DOHH2 (cell line): ENCODE measurements around the gene HLA-DOA.
A peak's percentile ranks its signal among the peaks of the same experiment; 100 is the strongest.

Source experiments
- H3F3A ChIP-seq: fragments of 200-600 bp; sonication (generic), shearing (Covaris generic); 2 replicates; pipeline ENCODE4 v1.6.0; 2016; ENCODE audit warnings: antibody characterized with exemption, mild to moderate bottlenecking; ENCODE audit not compliant: control insufficient read depth, insufficient read depth
- H3K27ac ChIP-seq: fragments of 200-600 bp; sonication (generic); 2 replicates; pipeline ENCODE4 v1.5.1; 2014; ENCODE audit warnings: low read depth, mild to moderate bottlenecking, low read length, moderate library complexity
- H3K27me3 ChIP-seq: fragments of 200-600 bp; sonication (generic); 2 replicates; pipeline ENCODE4 v1.6.1; 2014; ENCODE audit warnings: mild to moderate bottlenecking, low read length, mixed read lengths; ENCODE audit not compliant: control insufficient read depth
- H3K36me3 ChIP-seq: fragments of 200-600 bp; sonication (generic); 2 replicates; pipeline ENCODE4 v1.6.1; 2014; ENCODE audit warnings: mild to moderate bottlenecking, low read length, moderate library complexity, mixed read lengths; ENCODE audit not compliant: control insufficient read depth
- H3K4me1 ChIP-seq: fragments of 200-600 bp; sonication (generic); 2 replicates; pipeline ENCODE4 v1.6.1; 2014; ENCODE audit warnings: mild to moderate bottlenecking, low read length, mixed read lengths; ENCODE audit not compliant: control insufficient read depth
- H3K4me2 ChIP-seq: fragments of 200-600 bp; sonication (generic); 2 replicates; pipeline ENCODE4 v1.6.0; 2014; ENCODE audit warnings: mild to moderate bottlenecking, low read length, moderate library complexity
- H3K4me3 ChIP-seq: fragments of 200-600 bp; sonication (generic); 2 replicates; pipeline ENCODE4 v1.5.1; 2014; ENCODE audit warnings: mild to moderate bottlenecking, low read length, mixed read lengths
- H3K79me2 ChIP-seq: fragments of 200-600 bp; sonication (generic); 2 replicates; pipeline ENCODE4 v1.6.1; 2014; ENCODE audit warnings: mild to moderate bottlenecking, low read length, mixed read lengths; ENCODE audit not compliant: control insufficient read depth
- H3K9me2 ChIP-seq: fragments of 200-600 bp; sonication (generic); replicated peaks from 2 replicates; pipeline ENCODE4 v1.6.1; 2014; ENCODE audit warnings: mild to moderate bottlenecking, low read length, mixed read lengths; ENCODE audit not compliant: control insufficient read depth
- H3K9me3 ChIP-seq: fragments of 200-600 bp; sonication (generic); 2 replicates; pipeline ENCODE4 v1.6.1; 2014; ENCODE audit warnings: antibody characterized with exemption, low read length, mixed read lengths; ENCODE audit not compliant: control insufficient read depth, insufficient read depth
- H4K20me1 ChIP-seq: fragments of 200-600 bp; sonication (generic); 2 replicates; pipeline ENCODE4 v1.6.0; 2014; ENCODE audit warnings: low read depth, mild to moderate bottlenecking, antibody characterized with exemption, low read length, moderate library complexity; ENCODE audit not compliant: control insufficient read depth, insufficient read depth
- EZH2phosphoT487 ChIP-seq: fragments of 200-600 bp; sonication (generic); IDR thresholded peaks from 2 replicates; pipeline ENCODE4 v1.6.1; 2017; ENCODE audit warnings: borderline replicate concordance, mild to moderate bottlenecking, antibody characterized with exemption, low read length, moderate library complexity, mixed read lengths
- TF ChIP-seq, protein P1 (sequence below): fragments of 200-600 bp; sonication (generic); IDR thresholded peaks from one replicate; pipeline ENCODE4 v1.5.1; 2014; ENCODE audit warnings: antibody characterized with exemption, mild to moderate bottlenecking, low read depth, low read length; ENCODE audit not compliant: poor library complexity, severe bottlenecking

The HLA-DOA gene

DNA sequence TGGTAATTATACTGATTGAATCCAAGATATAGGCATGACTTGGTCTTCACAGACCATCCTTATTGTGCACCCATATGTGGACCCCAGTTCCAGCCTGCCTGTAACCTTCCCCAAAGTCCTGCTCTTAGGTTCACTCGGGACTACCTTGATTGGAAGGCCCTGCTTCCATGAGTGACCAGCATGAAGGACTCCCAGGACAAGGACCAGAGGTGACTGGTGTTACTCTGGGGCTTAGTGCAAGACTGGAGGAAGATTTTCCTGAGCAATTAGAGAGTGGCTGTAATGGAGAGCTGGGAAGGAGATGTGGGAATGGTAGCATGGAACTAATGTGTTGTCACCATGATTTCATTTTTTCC, 25.9 kb downstream of the HLA-DOA start:
- Histone ChIP-seq H3K4me1 (peaks cover 42% of the 10 kb centered on the region), H3K27ac (peak overlapping the region; percentile 44), H3K4me3 (no peak overlapping the region), H3K9me3 (no peaks in the 10 kb centered on the region), H3F3A (peaks cover 62% of the 10 kb centered on the region), H3K9me2 (no peaks in the 10 kb centered on the region), H3K36me3 (peaks cover 49% of the 10 kb centered on the region), H3K27me3 (no peaks in the 10 kb centered on the region), H4K20me1 (peaks cover 9% of the 10 kb centered on the region; the same call in 1 of the 2 replicates), H3K4me2 (no peak overlapping the region), H3K79me2 (peaks cover 3% of the 10 kb centered on the region)
- TF ChIP-seq EZH2phosphoT487, result no peak
- TF ChIP-seq, protein P1, sequence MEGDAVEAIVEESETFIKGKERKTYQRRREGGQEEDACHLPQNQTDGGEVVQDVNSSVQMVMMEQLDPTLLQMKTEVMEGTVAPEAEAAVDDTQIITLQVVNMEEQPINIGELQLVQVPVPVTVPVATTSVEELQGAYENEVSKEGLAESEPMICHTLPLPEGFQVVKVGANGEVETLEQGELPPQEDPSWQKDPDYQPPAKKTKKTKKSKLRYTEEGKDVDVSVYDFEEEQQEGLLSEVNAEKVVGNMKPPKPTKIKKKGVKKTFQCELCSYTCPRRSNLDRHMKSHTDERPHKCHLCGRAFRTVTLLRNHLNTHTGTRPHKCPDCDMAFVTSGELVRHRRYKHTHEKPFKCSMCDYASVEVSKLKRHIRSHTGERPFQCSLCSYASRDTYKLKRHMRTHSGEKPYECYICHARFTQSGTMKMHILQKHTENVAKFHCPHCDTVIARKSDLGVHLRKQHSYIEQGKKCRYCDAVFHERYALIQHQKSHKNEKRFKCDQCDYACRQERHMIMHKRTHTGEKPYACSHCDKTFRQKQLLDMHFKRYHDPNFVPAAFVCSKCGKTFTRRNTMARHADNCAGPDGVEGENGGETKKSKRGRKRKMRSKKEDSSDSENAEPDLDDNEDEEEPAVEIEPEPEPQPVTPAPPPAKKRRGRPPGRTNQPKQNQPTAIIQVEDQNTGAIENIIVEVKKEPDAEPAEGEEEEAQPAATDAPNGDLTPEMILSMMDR, result no peak

DNA sequence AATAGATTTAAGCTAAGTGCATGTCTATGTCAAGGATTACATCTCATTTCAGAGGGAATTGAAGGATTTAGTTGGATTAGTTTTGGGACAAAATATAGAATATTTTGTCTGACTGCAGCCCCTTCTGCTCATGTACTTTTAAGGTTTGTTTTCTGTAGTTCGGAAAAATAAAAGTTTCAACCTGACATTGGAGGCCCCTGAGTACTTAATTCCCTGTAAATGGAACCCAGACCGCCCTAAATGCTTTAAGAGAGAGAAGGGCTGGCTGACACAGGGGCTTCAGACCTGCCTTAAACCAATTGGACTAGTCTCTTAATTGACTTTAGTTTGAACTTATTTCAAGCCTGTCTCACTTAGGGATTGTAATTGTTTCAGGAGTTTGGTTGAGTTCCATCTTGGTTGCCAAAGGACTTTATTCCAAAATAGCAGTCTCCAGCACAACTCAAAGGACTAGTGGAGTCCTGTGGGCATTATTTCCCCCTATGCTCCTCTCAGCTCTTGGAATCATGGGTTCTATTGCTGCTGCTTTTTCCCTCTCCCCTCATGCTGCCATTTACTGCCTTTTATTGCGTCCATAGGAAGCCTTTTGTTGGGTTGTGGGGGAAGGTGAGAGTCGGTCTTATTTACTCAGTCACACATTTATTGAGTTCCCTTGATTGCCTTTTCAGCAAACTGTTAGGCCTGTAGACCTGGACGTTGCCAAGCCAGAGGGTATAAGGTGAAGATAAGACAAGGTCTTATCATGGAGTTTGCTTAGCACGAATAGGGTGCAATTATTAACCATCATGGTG, 26.5 kb downstream of the HLA-DOA start:
- Histone ChIP-seq H3K4me2 (no peak overlapping the region), H4K20me1 (peaks cover 14% of the 10 kb centered on the region), H3F3A (peaks cover 68% of the 10 kb centered on the region), H3K4me3 (no peak overlapping the region), H3K27ac (peak overlapping the region; percentile 44), H3K9me2 (no peaks in the 10 kb centered on the region), H3K79me2 (peaks cover 9% of the 10 kb centered on the region), H3K36me3 (peaks cover 55% of the 10 kb centered on the region), H3K4me1 (peaks cover 39% of the 10 kb centered on the region), H3K27me3 (no peaks in the 10 kb centered on the region), H3K9me3 (no peaks in the 10 kb centered on the region)
- no peak for TF ChIP-seq EZH2phosphoT487
- TF ChIP-seq, protein P1, result no peak

DNA sequence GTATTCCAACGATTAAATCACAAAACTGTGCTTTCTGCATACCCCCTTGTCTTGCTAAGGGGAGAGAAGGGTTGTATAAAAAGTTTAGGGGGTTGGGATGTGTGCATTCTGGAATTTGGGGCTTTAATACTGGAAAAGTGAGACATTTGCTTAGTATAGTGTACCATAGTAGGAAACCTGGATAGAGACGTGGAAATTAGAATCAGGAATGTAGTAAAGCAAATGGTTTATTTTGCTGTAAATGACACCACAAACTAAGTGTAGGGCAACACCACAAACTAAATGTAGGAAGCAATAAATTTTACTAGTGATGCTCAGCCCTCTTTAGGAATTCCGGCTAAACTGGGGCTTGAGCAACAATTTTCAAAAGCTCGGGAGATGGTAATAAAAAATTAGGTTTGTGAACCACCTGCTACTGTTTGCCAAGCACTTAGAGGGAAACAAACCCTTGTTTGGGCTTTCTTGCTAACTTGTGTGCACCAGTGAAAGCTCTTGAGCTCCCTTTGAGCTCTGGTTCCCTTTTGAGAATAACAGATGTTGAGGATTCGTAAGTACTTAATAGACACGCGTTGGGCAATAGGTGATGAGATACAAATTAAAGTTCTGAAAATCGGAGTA, 27.2 kb downstream of the HLA-DOA start:
- TF ChIP-seq, protein P1, result no peak
- no peak for TF ChIP-seq EZH2phosphoT487
- peaks cover 62% of the 10 kb centered on the region for H3K36me3 ChIP-seq
- H3F3A ChIP-seq, result peaks cover 75% of the 10 kb centered on the region

More for the DNA sequence above, 27.2 kb downstream of the HLA-DOA start:
- Histone ChIP-seq H3K4me1 (peaks cover 41% of the 10 kb centered on the region), H3K9me2 (no peaks in the 10 kb centered on the region), H3K4me2 (no peak overlapping the region), H4K20me1 (peaks cover 20% of the 10 kb centered on the region), H3K27me3 (no peaks in the 10 kb centered on the region), H3K9me3 (no peaks in the 10 kb centered on the region), H3K27ac (peak overlapping the region; percentile 44; the same call in 1 of the 2 replicates), H3K79me2 (peaks cover 16% of the 10 kb centered on the region), H3K4me3 (no peak overlapping the region)
